Glutamatergic neuron (in vitro differentiated cells): Measurements from ENCODE around the gene OR52A5. TPM values are rescaled to one million over a fixed set of nuclear protein-coding genes. Genes with fewer than 3 reads are reported as not detected.

Source experiments
- DNase-seq: peaks from one replicate; pipeline ENCODE4 v3.0.0; 2022
- H3K27ac Mint-ChIP-seq: one replicate; pipeline ENCODE4 v1.8.0; 2020; ENCODE audit warnings: mild to moderate bottlenecking, mixed read lengths, inconsistent platforms; ENCODE audit not compliant: unreplicated experiment
- H3K27me3 Mint-ChIP-seq: one replicate; pipeline ENCODE4 v1.8.0; 2020; ENCODE audit warnings: mild to moderate bottlenecking, moderate library complexity, mixed read lengths, inconsistent platforms; ENCODE audit not compliant: unreplicated experiment
- H3K36me3 Mint-ChIP-seq: one replicate; pipeline ENCODE4 v1.8.0; 2020; ENCODE audit warnings: mild to moderate bottlenecking, mixed read lengths, inconsistent platforms; ENCODE audit not compliant: unreplicated experiment
- H3K4me1 Mint-ChIP-seq: one replicate; pipeline ENCODE4 v1.8.0; 2020; ENCODE audit warnings: mild to moderate bottlenecking, low read depth, mixed read lengths, inconsistent platforms; ENCODE audit not compliant: unreplicated experiment
- H3K4me3 Mint-ChIP-seq: one replicate; pipeline ENCODE4 v1.8.0; 2020; ENCODE audit warnings: mild to moderate bottlenecking, mixed read lengths, inconsistent platforms; ENCODE audit not compliant: unreplicated experiment
- H3K9me3 Mint-ChIP-seq: one replicate; pipeline ENCODE4 v1.8.0; 2020; ENCODE audit warnings: mild to moderate bottlenecking, moderate library complexity, mixed read lengths, inconsistent platforms; ENCODE audit not compliant: unreplicated experiment
- CTCF ChIP-seq: fragments of 200-600 bp; sonication (generic); IDR thresholded peaks from one replicate; pipeline ENCODE4 v1.5.0; 2021; ENCODE audit not compliant: partially characterized antibody, unreplicated experiment
- total RNA-seq: library from RNA; stranded (reverse); fragmentation: NEBNext Ultra II Directional; extraction: Animal tissue kit (Norgen Biotek cat#: 25700); gene quantifications from one replicate; pipeline ENCODE4 v1.2.1, GENCODE V29; 2021; ENCODE audit not compliant: unreplicated experiment

The OR52A5 gene
- total RNA-seq, 1 donor from 2014 or later = 0.25 TPM

- no peak for TF ChIP-seq CTCF
- Mint-ChIP-seq H3K4me3 (no peak overlapping the region), H3K27ac (no peak overlapping the region), H3K4me1 (no peaks in the 10 kb centered on the region), H3K36me3 (no peaks in the 10 kb centered on the region), H3K27me3 (no peaks in the 10 kb centered on the region), H3K9me3 (no peaks in the 10 kb centered on the region)
- DNase-seq = no peak
Observed at GRCh38 chr11:5137014-5137413, 1.1 kb downstream of the OR52A5 start.

- no peak overlapping the region for H3K4me3 Mint-ChIP-seq
- no peak for TF ChIP-seq CTCF
- H3K27ac Mint-ChIP-seq = no peak overlapping the region
- no peaks in the 10 kb centered on the region for H3K36me3 Mint-ChIP-seq
- H3K4me1 Mint-ChIP-seq = no peaks in the 10 kb centered on the region
- H3K27me3 Mint-ChIP-seq = no peaks in the 10 kb centered on the region
- no peak for DNase-seq
- H3K9me3 Mint-ChIP-seq = no peaks in the 10 kb centered on the region
Observed at GRCh38 chr11:5136261-5136660, 1.9 kb downstream of the OR52A5 start.

DNA sequence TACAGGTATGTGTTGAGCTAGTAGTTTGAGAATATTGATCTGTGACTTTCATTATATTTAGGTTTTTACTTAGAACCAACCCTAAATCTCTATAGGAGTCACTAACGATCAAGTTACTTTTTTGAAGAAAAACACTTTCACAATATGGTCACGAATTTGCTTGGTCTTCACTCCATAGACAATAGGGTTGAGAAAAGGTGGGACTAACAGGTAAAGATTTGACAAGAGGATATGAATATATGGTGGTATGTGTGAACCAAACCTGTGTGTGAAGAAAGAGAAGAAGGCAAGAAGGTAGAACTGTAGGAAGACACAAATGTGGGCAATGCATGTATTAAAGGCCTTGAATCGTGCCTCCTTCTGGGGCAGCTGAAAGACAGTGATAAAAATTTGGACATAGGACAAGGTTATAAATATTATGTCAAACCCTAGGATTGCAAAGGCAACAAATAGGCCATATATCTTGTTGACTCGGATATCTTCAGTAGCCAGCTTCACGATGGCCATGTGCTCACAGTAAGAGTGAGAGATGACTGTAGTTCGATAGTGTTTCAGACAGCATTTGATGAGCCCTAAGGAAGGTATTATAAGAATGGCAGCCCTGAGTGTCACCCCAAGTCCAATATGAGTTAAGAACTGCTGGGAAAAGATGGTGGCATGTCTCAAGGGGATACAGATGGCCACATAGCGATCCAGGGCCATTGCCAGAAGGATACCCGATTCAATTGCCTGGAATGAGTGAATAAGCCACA lies 6.4 kb downstream of the OR52A5 start:
- DNase-seq = no peak
- no peak overlapping the region for H3K27ac Mint-ChIP-seq
- peaks cover 2% of the 10 kb centered on the region for H3K27me3 Mint-ChIP-seq
- TF ChIP-seq CTCF = no peak
- no peaks in the 10 kb centered on the region for H3K4me1 Mint-ChIP-seq
- no peaks in the 10 kb centered on the region for H3K9me3 Mint-ChIP-seq
- no peak overlapping the region for H3K4me3 Mint-ChIP-seq
- H3K36me3 Mint-ChIP-seq = no peaks in the 10 kb centered on the region

DNA sequence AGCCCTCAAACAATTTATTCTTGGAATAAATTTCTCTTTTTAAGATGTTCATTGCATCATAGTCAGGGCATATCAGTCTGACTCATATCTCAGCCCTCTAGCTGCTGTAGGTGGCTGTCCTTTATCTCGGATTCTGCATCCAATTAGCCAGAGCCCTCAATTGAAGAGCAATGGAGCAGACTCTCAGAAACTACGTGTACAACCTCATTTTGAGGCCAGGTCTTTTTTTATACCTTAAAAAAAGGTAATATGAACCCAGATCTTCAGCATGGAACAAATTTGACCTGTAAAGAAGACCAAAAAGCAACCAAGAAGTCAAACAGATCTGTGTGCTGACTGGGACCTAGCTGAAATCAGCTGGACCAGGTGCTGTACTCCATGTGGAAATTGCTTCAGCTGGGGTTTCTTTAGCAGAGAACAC lies 8.7 kb downstream of the OR52A5 start:
- H3K4me3 Mint-ChIP-seq = no peak overlapping the region
- H3K27me3 Mint-ChIP-seq = peaks cover 2% of the 10 kb centered on the region
- H3K9me3 Mint-ChIP-seq = no peaks in the 10 kb centered on the region
- no peaks in the 10 kb centered on the region for H3K4me1 Mint-ChIP-seq
- no peak overlapping the region for H3K27ac Mint-ChIP-seq
- no peak for DNase-seq
- H3K36me3 Mint-ChIP-seq = no peaks in the 10 kb centered on the region
- no peak for TF ChIP-seq CTCF

DNA sequence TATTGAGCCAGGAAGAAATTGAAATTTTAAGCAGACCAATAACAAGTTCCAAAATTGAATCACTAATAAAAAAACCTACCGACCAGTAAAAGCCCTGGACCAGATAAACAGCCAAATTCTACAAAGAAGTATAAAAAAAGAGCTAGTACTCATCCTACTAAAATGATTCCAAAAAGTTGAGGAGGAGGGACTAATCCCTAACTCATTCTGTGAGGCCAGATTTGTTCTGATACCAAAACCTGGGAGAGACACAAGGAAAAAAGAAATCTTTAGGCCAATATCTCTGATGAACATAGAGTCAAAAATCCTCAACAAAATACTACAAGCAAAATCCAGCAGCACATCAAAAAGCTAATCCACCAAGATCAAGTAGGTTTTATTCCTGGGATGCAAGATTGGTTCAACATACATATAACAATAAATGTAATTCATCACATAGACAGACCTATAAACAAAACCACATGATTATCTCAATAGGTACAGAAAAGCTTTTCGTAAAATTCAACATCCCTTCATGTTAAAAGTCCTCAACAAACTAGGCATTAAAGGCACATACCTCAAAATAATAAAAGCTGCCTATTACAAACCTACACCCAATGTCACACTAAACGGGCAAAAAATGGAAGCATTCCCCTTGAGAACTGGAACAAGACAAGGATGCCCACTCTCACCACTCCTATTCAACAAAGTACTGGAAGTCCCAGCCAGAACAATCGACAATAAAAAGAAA lies 13.1 kb downstream of the OR52A5 start:
- Mint-ChIP-seq H3K9me3 (no peaks in the 10 kb centered on the region), H3K27me3 (peaks cover 2% of the 10 kb centered on the region), H3K27ac (no peak overlapping the region), H3K36me3 (no peaks in the 10 kb centered on the region), H3K4me3 (no peak overlapping the region), H3K4me1 (no peaks in the 10 kb centered on the region)
- TF ChIP-seq CTCF = no peak
- DNase-seq = no peak
